ENCODE results near the gene KRTAP12-1.

The KRTAP12-1 gene

GRCh38 chr21:44653656-44654575 lies 28.0 kb downstream of the KRTAP12-1 start:
- no peak for TF ChIP-seq CTCF (IDR thresholded peaks at IDR 0.05; ENCODE audit: low read depth, low read length, missing control alignments)
- DNase-seq (ENCODE audit: low read depth), result no peak
- no peak overlapping the region for H3K4me3 ChIP-seq (ENCODE audit: low read depth, low read length)

GRCh38 chr21:44653123-44653522 lies 28.8 kb downstream of the KRTAP12-1 start:
- TF ChIP-seq CTCF (IDR thresholded peaks at IDR 0.05; ENCODE audit: low read depth, low read length, missing control alignments), result no peak
- H3K4me3 ChIP-seq (ENCODE audit: low read depth, low read length), result no peak overlapping the region
- DNase-seq (ENCODE audit: low read depth), result no peak

- no peak for DNase-seq (ENCODE audit: low read depth)
- no peak overlapping the region for H3K4me3 ChIP-seq (ENCODE audit: low read depth, low read length)
- no peak for TF ChIP-seq CTCF (IDR thresholded peaks at IDR 0.05; ENCODE audit: low read depth, low read length, missing control alignments)
Observed at GRCh38 chr21:44650973-44651675, 30.8 kb downstream of the KRTAP12-1 start.

GRCh38 chr21:44650265-44650972 lies 31.5 kb downstream of the KRTAP12-1 start:
- no peak for DNase-seq (ENCODE audit: low read depth)
- no peak for TF ChIP-seq CTCF (IDR thresholded peaks at IDR 0.05; ENCODE audit: low read depth, low read length, missing control alignments)
- no peak overlapping the region for H3K4me3 ChIP-seq (ENCODE audit: low read depth, low read length)

- no peak for TF ChIP-seq CTCF (IDR thresholded peaks at IDR 0.05; ENCODE audit: low read depth, low read length, missing control alignments)
- DNase-seq (ENCODE audit: low read depth), result no peak
- H3K4me3 ChIP-seq (ENCODE audit: low read depth, low read length), result no peak overlapping the region
Observed at GRCh38 chr21:44649521-44650100, 32.4 kb downstream of the KRTAP12-1 start.

- no peak overlapping the region for H3K4me3 ChIP-seq (ENCODE audit: low read depth, low read length)
- TF ChIP-seq CTCF (IDR thresholded peaks at IDR 0.05; ENCODE audit: low read depth, low read length, missing control alignments), result no peak
- no peak for DNase-seq (ENCODE audit: low read depth)
Observed at GRCh38 chr21:44648557-44649311, 33.2 kb downstream of the KRTAP12-1 start.
